Endothelial cell (in vitro differentiated cells): ENCODE data around the gene GATAD2A. TPM values are rescaled to one million over a fixed set of nuclear protein-coding genes. Genes with fewer than 3 reads are reported as not detected.
A peak's percentile ranks its signal among the peaks of the same experiment; 100 is the strongest.

ENCODE experiments used
- DNase-seq: peaks from one replicate; pipeline ENCODE4 v3.0.0; 2021; ENCODE audit warnings: low spot score
- H3K27ac Mint-ChIP-seq: one replicate; pipeline ENCODE4 v1.8.0; 2021; ENCODE audit warnings: mixed read lengths, inconsistent platforms; ENCODE audit not compliant: unreplicated experiment
- H3K27me3 Mint-ChIP-seq: one replicate; pipeline ENCODE4 v1.8.0; 2021; ENCODE audit warnings: mild to moderate bottlenecking, moderate library complexity, mixed read lengths, inconsistent platforms; ENCODE audit not compliant: unreplicated experiment
- H3K36me3 Mint-ChIP-seq: one replicate; pipeline ENCODE4 v1.8.0; 2021; ENCODE audit warnings: mild to moderate bottlenecking, low read depth, mixed read lengths, inconsistent platforms; ENCODE audit not compliant: unreplicated experiment
- H3K4me1 Mint-ChIP-seq: one replicate; pipeline ENCODE4 v1.8.0; 2021; ENCODE audit warnings: mild to moderate bottlenecking, mixed read lengths, inconsistent platforms; ENCODE audit not compliant: unreplicated experiment
- H3K4me3 Mint-ChIP-seq: one replicate; pipeline ENCODE4 v1.8.0; 2021; ENCODE audit warnings: mild to moderate bottlenecking, mixed read lengths, inconsistent platforms; ENCODE audit not compliant: unreplicated experiment
- H3K9me3 Mint-ChIP-seq: one replicate; pipeline ENCODE4 v1.8.0; 2021; ENCODE audit warnings: mixed read lengths, inconsistent platforms; ENCODE audit not compliant: unreplicated experiment
- total RNA-seq: library from RNA; stranded (reverse); fragmentation: NEBNext Ultra II Directional; extraction: Animal tissue kit (Norgen Biotek cat#: 25700); gene quantifications from one replicate; pipeline ENCODE4 v1.2.1, GENCODE V29; 2021; ENCODE audit not compliant: unreplicated experiment
- TF ChIP-seq, protein P1 (sequence below): fragments of 200-600 bp; sonication (generic); IDR thresholded peaks from one replicate; pipeline ENCODE4 v1.5.0; 2021; ENCODE audit warnings: antibody characterized with exemption; ENCODE audit not compliant: unreplicated experiment

GATAD2A gene
- total RNA-seq, 1 donor from 2014 or later: 150 TPM

DNA sequence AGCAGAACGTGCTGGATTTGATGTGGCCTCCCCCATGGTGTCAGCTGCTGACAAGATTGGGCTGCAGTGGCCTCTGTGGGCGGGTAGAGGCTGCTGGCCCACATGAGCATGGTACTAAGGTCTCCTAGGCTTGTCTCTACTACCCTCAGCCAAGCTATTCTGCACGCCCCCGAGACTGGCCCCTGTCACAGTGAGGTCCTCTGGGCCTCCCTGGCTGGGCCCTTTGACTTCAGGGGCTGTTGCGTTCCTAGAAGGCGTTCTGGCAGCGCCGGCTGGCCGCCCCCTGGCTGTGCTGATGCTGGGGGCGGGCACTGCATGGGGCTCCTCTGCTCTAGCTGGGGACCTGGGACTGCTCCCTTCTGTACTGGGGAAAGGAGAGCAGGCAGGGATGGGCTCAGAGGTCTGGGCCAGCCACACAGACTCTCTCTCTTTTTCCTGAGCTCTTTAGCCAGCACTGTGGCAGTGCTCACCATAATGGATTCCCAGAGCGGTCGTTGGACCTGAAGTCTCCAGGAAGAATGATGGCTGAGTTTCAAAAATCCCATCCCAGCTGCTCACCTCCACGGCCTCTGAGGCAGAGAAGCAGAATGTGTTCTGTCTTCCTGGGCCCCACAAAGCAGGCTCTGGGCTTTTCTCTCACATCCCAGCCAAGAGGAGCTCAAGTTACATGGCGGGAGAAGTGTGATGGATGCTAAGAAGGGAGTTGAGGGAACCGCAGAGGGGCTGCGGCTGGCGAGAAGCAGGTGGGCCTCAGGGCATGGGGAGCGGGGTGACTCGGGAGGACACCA is 77.5 kb downstream of the GATAD2A start:
- no peak for DNase-seq
- Mint-ChIP-seq H3K9me3 (no peaks in the 10 kb centered on the region), H3K36me3 (peaks cover 6% of the 10 kb centered on the region), H3K4me3 (no peak overlapping the region), H3K27me3 (peaks cover 3% of the 10 kb centered on the region), H3K27ac (peak overlapping the region; percentile 39), H3K4me1 (peaks cover 6% of the 10 kb centered on the region)
- TF ChIP-seq, protein P1, sequence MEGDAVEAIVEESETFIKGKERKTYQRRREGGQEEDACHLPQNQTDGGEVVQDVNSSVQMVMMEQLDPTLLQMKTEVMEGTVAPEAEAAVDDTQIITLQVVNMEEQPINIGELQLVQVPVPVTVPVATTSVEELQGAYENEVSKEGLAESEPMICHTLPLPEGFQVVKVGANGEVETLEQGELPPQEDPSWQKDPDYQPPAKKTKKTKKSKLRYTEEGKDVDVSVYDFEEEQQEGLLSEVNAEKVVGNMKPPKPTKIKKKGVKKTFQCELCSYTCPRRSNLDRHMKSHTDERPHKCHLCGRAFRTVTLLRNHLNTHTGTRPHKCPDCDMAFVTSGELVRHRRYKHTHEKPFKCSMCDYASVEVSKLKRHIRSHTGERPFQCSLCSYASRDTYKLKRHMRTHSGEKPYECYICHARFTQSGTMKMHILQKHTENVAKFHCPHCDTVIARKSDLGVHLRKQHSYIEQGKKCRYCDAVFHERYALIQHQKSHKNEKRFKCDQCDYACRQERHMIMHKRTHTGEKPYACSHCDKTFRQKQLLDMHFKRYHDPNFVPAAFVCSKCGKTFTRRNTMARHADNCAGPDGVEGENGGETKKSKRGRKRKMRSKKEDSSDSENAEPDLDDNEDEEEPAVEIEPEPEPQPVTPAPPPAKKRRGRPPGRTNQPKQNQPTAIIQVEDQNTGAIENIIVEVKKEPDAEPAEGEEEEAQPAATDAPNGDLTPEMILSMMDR: no peak

DNA sequence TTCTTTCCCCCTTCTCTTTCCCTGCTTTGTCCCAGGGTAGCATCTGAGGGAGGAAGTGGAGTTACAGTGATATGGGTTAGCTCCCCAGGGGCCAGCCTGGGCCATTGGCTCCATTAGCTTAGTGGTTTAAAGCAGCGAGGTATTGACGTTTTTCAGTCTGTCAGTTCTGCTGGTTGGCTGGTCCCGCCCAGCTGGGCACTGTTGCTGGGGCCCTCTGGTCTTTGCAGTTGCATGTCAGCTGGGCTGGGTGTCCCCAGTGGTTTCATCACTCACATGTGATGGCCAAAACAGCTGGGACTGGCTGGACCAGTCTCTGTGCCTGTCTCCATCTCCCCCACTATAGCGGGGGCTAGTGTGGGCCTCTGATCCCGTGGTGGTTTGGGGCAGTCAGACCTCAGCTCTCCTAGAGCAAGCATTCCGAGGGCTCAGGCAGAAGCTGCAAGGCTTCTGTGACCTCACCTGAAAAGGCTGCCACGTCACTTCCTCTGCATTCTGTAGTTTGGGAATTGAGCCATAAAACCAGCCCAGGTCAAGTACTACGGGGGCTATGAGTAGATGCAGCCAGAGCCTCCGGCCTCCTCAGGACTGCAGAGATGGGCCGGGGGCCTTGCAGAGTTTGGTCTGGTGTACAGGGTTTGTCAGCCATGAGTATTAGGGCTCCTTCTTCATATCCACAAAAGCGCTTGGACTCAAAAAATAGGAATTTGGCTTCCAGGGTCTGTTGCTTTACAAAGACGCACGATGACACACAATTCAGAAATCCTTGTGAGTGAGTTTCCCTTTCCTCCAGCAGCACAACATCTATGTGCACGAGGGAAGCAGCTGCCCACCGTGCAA is 79.9 kb downstream of the GATAD2A start:
- H3K27ac Mint-ChIP-seq: peak overlapping the region; percentile 67
- TF ChIP-seq, protein P1: no peak
- peaks cover 5% of the 10 kb centered on the region for H3K27me3 Mint-ChIP-seq
- peaks cover 6% of the 10 kb centered on the region for H3K36me3 Mint-ChIP-seq
- H3K9me3 Mint-ChIP-seq: no peaks in the 10 kb centered on the region
- peaks cover 23% of the 10 kb centered on the region for H3K4me1 Mint-ChIP-seq
- H3K4me3 Mint-ChIP-seq: no peak overlapping the region
- no peak for DNase-seq

DNA sequence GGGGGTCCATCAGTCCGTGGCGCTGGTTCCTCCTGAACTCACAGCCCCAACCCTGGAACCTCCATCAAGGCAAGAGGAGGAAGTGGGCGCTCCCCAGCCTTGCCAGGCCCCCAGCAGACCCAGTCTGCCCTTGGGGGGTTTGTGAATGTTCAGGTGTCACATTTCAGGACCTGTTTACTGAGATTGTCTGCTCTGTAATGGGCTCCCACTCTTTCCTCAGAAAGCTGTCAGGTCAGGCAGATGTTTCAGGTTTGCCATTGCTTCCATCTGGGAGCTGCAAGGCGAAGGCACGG is 80.5 kb downstream of the GATAD2A start:
- TF ChIP-seq, protein P1: no peak
- Mint-ChIP-seq H3K27me3 (peaks cover 9% of the 10 kb centered on the region), H3K36me3 (peaks cover 6% of the 10 kb centered on the region), H3K27ac (no peak overlapping the region), H3K4me3 (no peak overlapping the region), H3K4me1 (peaks cover 23% of the 10 kb centered on the region), H3K9me3 (no peaks in the 10 kb centered on the region)
- no peak for DNase-seq

DNA sequence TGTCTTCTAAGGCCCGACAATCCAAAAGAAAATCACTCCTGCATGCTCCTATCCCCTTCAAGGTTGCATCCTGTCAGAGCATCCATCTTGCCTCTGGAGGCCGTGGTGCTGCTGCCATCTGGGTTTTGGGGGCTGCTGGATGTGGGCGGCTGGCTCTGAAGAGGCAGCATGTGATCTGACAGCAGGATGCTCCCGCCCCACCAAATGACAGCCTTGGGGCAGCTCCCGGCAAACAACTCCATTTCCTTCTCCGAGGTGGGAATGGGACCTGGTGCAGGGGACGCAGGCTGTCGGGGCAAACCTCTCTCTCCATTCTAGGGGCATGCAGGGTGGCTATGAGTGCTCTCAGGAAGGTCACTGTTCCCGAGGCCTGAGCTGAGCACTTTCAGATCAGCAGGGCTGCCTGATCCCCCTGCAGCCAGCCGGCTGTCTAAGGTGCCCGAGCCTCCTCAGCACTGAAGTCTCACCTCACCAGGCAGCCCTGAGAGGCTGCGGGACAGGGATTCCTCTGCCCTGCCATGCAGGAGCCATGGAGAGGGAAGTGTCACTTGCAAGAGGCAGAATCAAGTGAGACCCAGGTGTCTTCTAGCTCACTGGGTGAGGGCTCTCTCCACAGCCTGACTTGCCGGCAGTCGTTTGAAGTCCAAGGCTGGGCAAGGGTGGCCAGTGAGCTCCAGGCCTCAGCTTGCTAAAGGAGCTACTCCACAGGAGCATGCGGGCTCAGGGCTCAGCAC is 81.0 kb downstream of the GATAD2A start:
- Mint-ChIP-seq H3K9me3 (no peaks in the 10 kb centered on the region), H3K27ac (no peak overlapping the region), H3K27me3 (peaks cover 14% of the 10 kb centered on the region), H3K4me1 (peaks cover 23% of the 10 kb centered on the region), H3K4me3 (no peak overlapping the region), H3K36me3 (peaks cover 6% of the 10 kb centered on the region)
- DNase-seq: no peak
- TF ChIP-seq, protein P1: no peak
